ENCODE measurements around the gene PCDHGA12.
A peak's percentile ranks its signal among the peaks of the same experiment; 100 is the strongest.

Gene PCDHGA12

DNA sequence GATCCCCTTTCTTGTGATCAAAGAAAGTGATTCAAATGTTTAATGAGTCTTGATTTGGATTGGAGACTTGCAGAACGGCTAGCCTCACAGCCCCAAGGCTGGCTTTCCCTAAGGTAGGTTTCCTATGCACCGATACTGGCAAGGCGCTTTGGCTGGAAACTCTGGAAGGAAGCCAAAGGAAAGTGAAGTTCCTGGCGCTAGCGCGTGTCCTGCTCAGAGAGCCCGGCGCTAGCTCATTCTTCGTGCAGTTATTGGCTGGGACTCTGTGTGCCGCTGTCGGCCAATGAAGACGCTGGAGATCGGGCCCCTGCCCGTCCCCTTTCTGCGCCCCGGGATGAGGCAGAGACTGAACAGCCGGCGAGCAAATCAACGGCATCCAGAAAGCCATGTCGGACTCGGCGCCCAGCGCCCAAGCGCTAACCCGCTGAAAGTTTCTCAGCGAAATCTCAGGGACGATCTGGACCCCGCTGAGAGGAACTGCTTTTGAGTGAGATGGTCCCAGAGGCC lies 45.4 kb downstream of the PCDHGA12 start, which contains the start of gene PCDHGC3:
Gene PCDHGC3, plus strand, starts transcription at position 342 of the 507 bp plus-strand sequence. Its CDS starts 151 bp downstream, at position 493.
- H3K9me2 ChIP-seq (replicated peaks; ENCODE audit: low read depth, low read length) = no peaks in the 10 kb centered on the region
- H3K36me3 ChIP-seq (ENCODE audit: insufficient read depth, low read length) = no peaks in the 10 kb centered on the region
- peak within 1 kb of the TSS; percentile 76 for H2AFZ ChIP-seq (ENCODE audit: low read length)
- H3K79me2 ChIP-seq (ENCODE audit: insufficient read depth, low read length) = no peaks in the 10 kb centered on the region
- peak within 1 kb of the TSS; percentile 68 for H3K4me3 ChIP-seq (ENCODE audit: low read length, poor library complexity, severe bottlenecking)
- peaks cover 13% of the 10 kb centered on the region for H3K27me3 ChIP-seq (ENCODE audit: insufficient read depth, low read length, poor library complexity, severe bottlenecking)
- H3K4me2 ChIP-seq (ENCODE audit: low read depth, low read length, poor library complexity, severe bottlenecking) = peak within 1 kb of the TSS; percentile 76
- H3K4me1 ChIP-seq (ENCODE audit: insufficient read depth, low read length, poor library complexity, severe bottlenecking) = no peaks in the 10 kb centered on the region
- TF ChIP-seq, protein P1, sequence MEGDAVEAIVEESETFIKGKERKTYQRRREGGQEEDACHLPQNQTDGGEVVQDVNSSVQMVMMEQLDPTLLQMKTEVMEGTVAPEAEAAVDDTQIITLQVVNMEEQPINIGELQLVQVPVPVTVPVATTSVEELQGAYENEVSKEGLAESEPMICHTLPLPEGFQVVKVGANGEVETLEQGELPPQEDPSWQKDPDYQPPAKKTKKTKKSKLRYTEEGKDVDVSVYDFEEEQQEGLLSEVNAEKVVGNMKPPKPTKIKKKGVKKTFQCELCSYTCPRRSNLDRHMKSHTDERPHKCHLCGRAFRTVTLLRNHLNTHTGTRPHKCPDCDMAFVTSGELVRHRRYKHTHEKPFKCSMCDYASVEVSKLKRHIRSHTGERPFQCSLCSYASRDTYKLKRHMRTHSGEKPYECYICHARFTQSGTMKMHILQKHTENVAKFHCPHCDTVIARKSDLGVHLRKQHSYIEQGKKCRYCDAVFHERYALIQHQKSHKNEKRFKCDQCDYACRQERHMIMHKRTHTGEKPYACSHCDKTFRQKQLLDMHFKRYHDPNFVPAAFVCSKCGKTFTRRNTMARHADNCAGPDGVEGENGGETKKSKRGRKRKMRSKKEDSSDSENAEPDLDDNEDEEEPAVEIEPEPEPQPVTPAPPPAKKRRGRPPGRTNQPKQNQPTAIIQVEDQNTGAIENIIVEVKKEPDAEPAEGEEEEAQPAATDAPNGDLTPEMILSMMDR (conservative IDR thresholded peaks at IDR 0.05; ENCODE audit: low read length) = peak; percentile 40; the same call in 1 of the 2 replicates
- TF ChIP-seq EZH2phosphoT487 (IDR thresholded peaks at IDR 0.05; ENCODE audit: borderline replicate concordance) = no peak
- H3K9ac ChIP-seq (ENCODE audit: low read depth, low read length, poor library complexity, severe bottlenecking) = peak within 1 kb of the TSS; percentile 17
- no peaks in the 10 kb centered on the region for H4K20me1 ChIP-seq (ENCODE audit: insufficient read depth, low read length, poor library complexity, severe bottlenecking)
- no peaks in the 10 kb centered on the region for H3F3A ChIP-seq (ENCODE audit: low read depth)
- H3K9me3 ChIP-seq (ENCODE audit: insufficient read depth, low read depth, low read length) = no peaks in the 10 kb centered on the region

DNA sequence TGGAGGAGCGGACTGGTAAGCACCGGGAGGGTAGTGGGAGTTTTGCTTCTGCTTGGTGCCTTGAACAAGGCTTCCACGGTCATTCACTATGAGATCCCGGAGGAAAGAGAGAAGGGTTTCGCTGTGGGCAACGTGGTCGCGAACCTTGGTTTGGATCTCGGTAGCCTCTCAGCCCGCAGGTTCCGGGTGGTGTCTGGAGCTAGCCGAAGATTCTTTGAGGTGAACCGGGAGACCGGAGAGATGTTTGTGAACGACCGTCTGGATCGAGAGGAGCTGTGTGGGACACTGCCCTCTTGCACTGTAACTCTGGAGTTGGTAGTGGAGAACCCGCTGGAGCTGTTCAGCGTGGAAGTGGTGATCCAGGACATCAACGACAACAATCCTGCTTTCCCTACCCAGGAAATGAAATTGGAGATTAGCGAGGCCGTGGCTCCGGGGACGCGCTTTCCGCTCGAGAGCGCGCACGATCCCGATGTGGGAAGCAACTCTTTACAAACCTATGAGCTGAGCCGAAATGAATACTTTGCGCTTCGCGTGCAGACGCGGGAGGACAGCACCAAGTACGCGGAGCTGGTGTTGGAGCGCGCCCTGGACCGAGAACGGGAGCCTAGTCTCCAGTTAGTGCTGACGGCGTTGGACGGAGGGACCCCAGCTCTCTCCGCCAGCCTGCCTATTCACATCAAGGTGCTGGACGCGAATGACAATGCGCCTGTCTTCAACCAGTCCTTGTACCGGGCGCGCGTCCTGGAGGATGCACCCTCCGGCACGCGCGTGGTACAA lies 46.0 kb downstream of the PCDHGA12 start:
- Histone ChIP-seq H3K4me3 (ENCODE audit: low read length, poor library complexity, severe bottlenecking) (peak overlapping the region; percentile 68), H3K4me1 (ENCODE audit: insufficient read depth, low read length, poor library complexity, severe bottlenecking) (no peaks in the 10 kb centered on the region), H3K4me2 (ENCODE audit: low read depth, low read length, poor library complexity, severe bottlenecking) (peak overlapping the region; percentile 76), H3K27me3 (ENCODE audit: insufficient read depth, low read length, poor library complexity, severe bottlenecking) (peaks cover 13% of the 10 kb centered on the region), H3K9ac (ENCODE audit: low read depth, low read length, poor library complexity, severe bottlenecking) (peak overlapping the region; percentile 17), H3K79me2 (ENCODE audit: insufficient read depth, low read length) (no peaks in the 10 kb centered on the region), H3K36me3 (ENCODE audit: insufficient read depth, low read length) (no peaks in the 10 kb centered on the region), H2AFZ (ENCODE audit: low read length) (peak overlapping the region; percentile 76), H3F3A (ENCODE audit: low read depth) (no peaks in the 10 kb centered on the region), H3K9me3 (ENCODE audit: insufficient read depth, low read depth, low read length) (no peaks in the 10 kb centered on the region), H3K9me2 (replicated peaks; ENCODE audit: low read depth, low read length) (no peaks in the 10 kb centered on the region), H4K20me1 (ENCODE audit: insufficient read depth, low read length, poor library complexity, severe bottlenecking) (no peaks in the 10 kb centered on the region)
- TF ChIP-seq, protein P1 (conservative IDR thresholded peaks at IDR 0.05; ENCODE audit: low read length) = no peak
- TF ChIP-seq EZH2phosphoT487 (IDR thresholded peaks at IDR 0.05; ENCODE audit: borderline replicate concordance) = no peak

DNA sequence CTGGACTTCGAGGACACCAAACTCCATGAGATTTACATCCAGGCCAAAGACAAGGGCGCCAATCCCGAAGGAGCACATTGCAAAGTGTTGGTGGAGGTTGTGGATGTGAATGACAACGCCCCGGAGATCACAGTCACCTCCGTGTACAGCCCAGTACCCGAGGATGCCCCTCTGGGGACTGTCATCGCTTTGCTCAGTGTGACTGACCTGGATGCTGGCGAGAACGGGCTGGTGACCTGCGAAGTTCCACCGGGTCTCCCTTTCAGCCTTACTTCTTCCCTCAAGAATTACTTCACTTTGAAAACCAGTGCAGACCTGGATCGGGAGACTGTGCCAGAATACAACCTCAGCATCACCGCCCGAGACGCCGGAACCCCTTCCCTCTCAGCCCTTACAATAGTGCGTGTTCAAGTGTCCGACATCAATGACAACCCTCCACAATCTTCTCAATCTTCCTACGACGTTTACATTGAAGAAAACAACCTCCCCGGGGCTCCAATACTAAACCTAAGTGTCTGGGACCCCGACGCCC lies 46.8 kb downstream of the PCDHGA12 start:
- peaks cover 13% of the 10 kb centered on the region for H3K27me3 ChIP-seq (ENCODE audit: insufficient read depth, low read length, poor library complexity, severe bottlenecking)
- TF ChIP-seq, protein P1 (conservative IDR thresholded peaks at IDR 0.05; ENCODE audit: low read length) = no peak
- no peak for TF ChIP-seq EZH2phosphoT487 (IDR thresholded peaks at IDR 0.05; ENCODE audit: borderline replicate concordance)
- no peaks in the 10 kb centered on the region for H3K9me2 ChIP-seq (replicated peaks; ENCODE audit: low read depth, low read length)
- H3K36me3 ChIP-seq (ENCODE audit: insufficient read depth, low read length) = no peaks in the 10 kb centered on the region
- H3K4me2 ChIP-seq (ENCODE audit: low read depth, low read length, poor library complexity, severe bottlenecking) = peak overlapping the region; percentile 76
- no peak overlapping the region for H2AFZ ChIP-seq (ENCODE audit: low read length)
- no peaks in the 10 kb centered on the region for H3F3A ChIP-seq (ENCODE audit: low read depth)
- H3K4me1 ChIP-seq (ENCODE audit: insufficient read depth, low read length, poor library complexity, severe bottlenecking) = no peaks in the 10 kb centered on the region
- H3K4me3 ChIP-seq (ENCODE audit: low read length, poor library complexity, severe bottlenecking) = no peak overlapping the region
- no peaks in the 10 kb centered on the region for H4K20me1 ChIP-seq (ENCODE audit: insufficient read depth, low read length, poor library complexity, severe bottlenecking)
- no peaks in the 10 kb centered on the region for H3K79me2 ChIP-seq (ENCODE audit: insufficient read depth, low read length)
- H3K9ac ChIP-seq (ENCODE audit: low read depth, low read length, poor library complexity, severe bottlenecking) = no peak overlapping the region
- no peaks in the 10 kb centered on the region for H3K9me3 ChIP-seq (ENCODE audit: insufficient read depth, low read depth, low read length)
